SW 1271 (cell line): Measurements from ENCODE around the gene MCTP1.

Experiments
- DNase-seq, 2 experiments: peaks; one replicate each; lab custom pipeline; 2025; lab: John Stamatoyannopoulos, UW

Gene MCTP1

GRCh38 chr5:94812232-94812631 is 472.7 kb downstream of the MCTP1 start:
- DNase-seq, result no peak

- no peak for DNase-seq
Measured at GRCh38 chr5:94811331-94811730, 473.6 kb downstream of the MCTP1 start.

- no peak for DNase-seq
Measured at GRCh38 chr5:94810877-94811276, 474.0 kb downstream of the MCTP1 start.

GRCh38 chr5:94810281-94810680 is 474.6 kb downstream of the MCTP1 start:
- no peak for DNase-seq

GRCh38 chr5:94808497-94808896 is 476.4 kb downstream of the MCTP1 start:
- DNase-seq, result no peak

- no peak for DNase-seq
Measured at GRCh38 chr5:94807985-94808384, 476.9 kb downstream of the MCTP1 start.

- no peak for DNase-seq
Measured at GRCh38 chr5:94802450-94802849, 482.4 kb downstream of the MCTP1 start.

- no peak for DNase-seq
Measured at GRCh38 chr5:94796586-94796985, 488.3 kb downstream of the MCTP1 start.

GRCh38 chr5:94793816-94794198 is 491.1 kb downstream of the MCTP1 start:
- no peak for DNase-seq

- DNase-seq, result no peak
Measured at GRCh38 chr5:94793113-94793815, 491.6 kb downstream of the MCTP1 start.

- no peak for DNase-seq
Measured at GRCh38 chr5:94791829-94792228, 493.1 kb downstream of the MCTP1 start.

- no peak for DNase-seq
Measured at GRCh38 chr5:94788527-94788926, 496.4 kb downstream of the MCTP1 start.

- DNase-seq, result peak in 1 of 2 experiments; percentile 15
Measured at GRCh38 chr5:94784536-94785505, 500.1 kb downstream of the MCTP1 start.

- no peak for DNase-seq
Measured at GRCh38 chr5:94782383-94782782, 502.5 kb downstream of the MCTP1 start.

- DNase-seq, result no peak
Measured at GRCh38 chr5:94779684-94780083, 505.2 kb downstream of the MCTP1 start.

GRCh38 chr5:94778732-94779131 is 506.2 kb downstream of the MCTP1 start:
- no peak for DNase-seq

- no peak for DNase-seq
Measured at GRCh38 chr5:94778299-94778698, 506.6 kb downstream of the MCTP1 start.

GRCh38 chr5:94777056-94777880 is 507.6 kb downstream of the MCTP1 start:
- no peak for DNase-seq

- no peak for DNase-seq
Measured at GRCh38 chr5:94776167-94776566, 508.7 kb downstream of the MCTP1 start.

GRCh38 chr5:94775088-94775487 is 509.8 kb downstream of the MCTP1 start:
- no peak for DNase-seq

GRCh38 chr5:94771742-94772141 is 513.2 kb downstream of the MCTP1 start:
- DNase-seq, result no peak

- no peak for DNase-seq
Measured at GRCh38 chr5:94769996-94770395, 514.9 kb downstream of the MCTP1 start.
